OCI-LY7 (cell line): ENCODE measurements around the gene CYP1B1. TPM values are rescaled to one million over a fixed set of nuclear protein-coding genes. Genes with fewer than 3 reads are reported as not detected.
"Not testable (repeated sequence)": the region's sequence is repeated elsewhere in the genome, so short reads cannot be mapped to it uniquely, and the experiment has no call there.

Source experiments
- BruUV-seq: library from RNA; stranded (reverse); fragments of 400-500 nt; replicated peaks from 2 replicates; lab custom pipeline; 2021; lab: Mats Ljungman, UMichigan
- CTCF ChIA-PET: fragments of 300-600 bp; sonication (Branson Sonifier 250); formaldehyde crosslinking; loops from one replicate; lab custom pipeline; 2022; ENCODE audit warnings: antibody characterized with exemption; ENCODE audit not compliant: unreplicated experiment; lab: Charles Lee
- POLR2A ChIA-PET: fragments of 300-600 bp; sonication (Branson Sonifier 250); formaldehyde crosslinking; loops from one replicate; lab custom pipeline; 2022; ENCODE audit warnings: antibody characterized with exemption; lab: Charles Lee
- DNase-seq: peaks from one replicate; pipeline ENCODE4 v3.0.0-alpha.2; 2015; ENCODE audit warnings: low spot score
- H2AFZ ChIP-seq: fragments of 200-600 bp; sonication (generic), shearing (Covaris generic); 2 replicates; pipeline ENCODE4 v1.6.1; 2014; ENCODE audit warnings: mild to moderate bottlenecking, antibody characterized with exemption, low read length, moderate library complexity
- H3K27ac ChIP-seq: fragments of 200-600 bp; sonication (generic); 2 replicates; pipeline ENCODE4 v1.5.1; 2014; ENCODE audit warnings: mixed run types, low read depth, mild to moderate bottlenecking, moderate library complexity, low read length, inconsistent platforms; ENCODE audit not compliant: poor library complexity, severe bottlenecking
- H3K36me3 ChIP-seq: fragments of 200-600 bp; sonication (generic); 2 replicates; pipeline ENCODE4 v1.6.1; 2014; ENCODE audit warnings: mild to moderate bottlenecking, antibody characterized with exemption, low read length, moderate library complexity, mixed read lengths; ENCODE audit not compliant: insufficient read depth
- H3K4me1 ChIP-seq: fragments of 200-600 bp; sonication (generic); 2 replicates; pipeline ENCODE4 v1.5.1; 2014; ENCODE audit warnings: mild to moderate bottlenecking, low read length; ENCODE audit not compliant: insufficient read depth, poor library complexity, severe bottlenecking
- H3K4me2 ChIP-seq: fragments of 200-600 bp; sonication (generic); 2 replicates; pipeline ENCODE4 v1.6.1; 2014; ENCODE audit warnings: mild to moderate bottlenecking, low read length
- H3K4me3 ChIP-seq: fragments of 200-600 bp; sonication (generic); 2 replicates; pipeline ENCODE4 v1.5.1; 2014; ENCODE audit warnings: mild to moderate bottlenecking, low read depth, low read length; ENCODE audit not compliant: poor library complexity, severe bottlenecking
- H3K79me2 ChIP-seq: fragments of 200-600 bp; sonication (generic); 2 replicates; pipeline ENCODE4 v1.6.1; 2016; ENCODE audit warnings: low read depth, mild to moderate bottlenecking, low read length, moderate library complexity, mixed read lengths; ENCODE audit not compliant: insufficient read depth
- H3K9me2 ChIP-seq: fragments of 200-600 bp; sonication (generic); 2 replicates; pipeline ENCODE4 v1.6.1; 2016; ENCODE audit warnings: mild to moderate bottlenecking, low read length, mixed read lengths; ENCODE audit not compliant: insufficient read depth
- H3K9me3 ChIP-seq: fragments of 200-600 bp; sonication (generic); 2 replicates; pipeline ENCODE4 v1.6.1; 2014; ENCODE audit warnings: mild to moderate bottlenecking, mixed run types, low read length, mixed read lengths
- H4K20me1 ChIP-seq: fragments of 200-600 bp; sonication (generic); 2 replicates; pipeline ENCODE4 v1.6.1; 2014; ENCODE audit warnings: mild to moderate bottlenecking, antibody characterized with exemption, low read length, moderate library complexity, mixed read lengths; ENCODE audit not compliant: insufficient read depth
- EZH2phosphoT487 ChIP-seq: fragments of 200-600 bp; sonication (generic); IDR thresholded peaks from 2 replicates; pipeline ENCODE4 v1.6.1; 2018; ENCODE audit warnings: low read depth, borderline replicate concordance, mild to moderate bottlenecking, mixed run types, antibody characterized with exemption, low read length, moderate library complexity, mixed read lengths
- intact Hi-C: fragments of 100-400 bp; cut with micrococcal nuclease; formaldehyde crosslinking; loops from one replicate; pipeline ENCODE4 v1.10.0; 2022; ENCODE audit not compliant: unreplicated experiment
- total RNA-seq, 2 experiments: library from RNA; depleted of rRNA in 1 of 2; stranded (reverse); fragments of >200 nt in 1 of 2; shearing (Covaris generic) in 1 of 2; gene quantifications; 2 replicates each; pipeline ENCODE4 v1.2.3, GENCODE V29; 2014 to 2022
- TF ChIP-seq, protein P1 (sequence below): fragments of 200-600 bp; sonication (generic); conservative IDR thresholded peaks from 2 replicates; pipeline ENCODE4 v1.5.1; 2014; ENCODE audit warnings: mild to moderate bottlenecking, antibody characterized with exemption, low read length, moderate library complexity, mixed read lengths

Gene CYP1B1
- total RNA-seq, 2 experiments from 2014 or later, result 0.44 TPM; not detected in 1

GRCh38 chr2:38113051-38113450 lies 37.1 kb upstream of the CYP1B1 start:
- H3K9me3 ChIP-seq, result no peaks in the 10 kb centered on the region
- intact Hi-C loops, result no loop called here
- H4K20me1 ChIP-seq, result no peaks in the 10 kb centered on the region
- no peak overlapping the region for H3K4me2 ChIP-seq
- no peaks in the 10 kb centered on the region for H3K4me1 ChIP-seq
- no peaks in the 10 kb centered on the region for H3K79me2 ChIP-seq
- TF ChIP-seq EZH2phosphoT487, result no peak
- TF ChIP-seq, protein P1, sequence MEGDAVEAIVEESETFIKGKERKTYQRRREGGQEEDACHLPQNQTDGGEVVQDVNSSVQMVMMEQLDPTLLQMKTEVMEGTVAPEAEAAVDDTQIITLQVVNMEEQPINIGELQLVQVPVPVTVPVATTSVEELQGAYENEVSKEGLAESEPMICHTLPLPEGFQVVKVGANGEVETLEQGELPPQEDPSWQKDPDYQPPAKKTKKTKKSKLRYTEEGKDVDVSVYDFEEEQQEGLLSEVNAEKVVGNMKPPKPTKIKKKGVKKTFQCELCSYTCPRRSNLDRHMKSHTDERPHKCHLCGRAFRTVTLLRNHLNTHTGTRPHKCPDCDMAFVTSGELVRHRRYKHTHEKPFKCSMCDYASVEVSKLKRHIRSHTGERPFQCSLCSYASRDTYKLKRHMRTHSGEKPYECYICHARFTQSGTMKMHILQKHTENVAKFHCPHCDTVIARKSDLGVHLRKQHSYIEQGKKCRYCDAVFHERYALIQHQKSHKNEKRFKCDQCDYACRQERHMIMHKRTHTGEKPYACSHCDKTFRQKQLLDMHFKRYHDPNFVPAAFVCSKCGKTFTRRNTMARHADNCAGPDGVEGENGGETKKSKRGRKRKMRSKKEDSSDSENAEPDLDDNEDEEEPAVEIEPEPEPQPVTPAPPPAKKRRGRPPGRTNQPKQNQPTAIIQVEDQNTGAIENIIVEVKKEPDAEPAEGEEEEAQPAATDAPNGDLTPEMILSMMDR, result no peak
- DNase-seq, result no peak
- no TSS peak for BruUV-seq
- CTCF ChIA-PET, result no interaction called here
- H2AFZ ChIP-seq, result no peak overlapping the region
- POLR2A ChIA-PET, result no interaction called here
- H3K36me3 ChIP-seq, result no peaks in the 10 kb centered on the region
- no peak overlapping the region for H3K27ac ChIP-seq
- H3K9me2 ChIP-seq, result no peaks in the 10 kb centered on the region
- H3K4me3 ChIP-seq, result no peak overlapping the region

- H3K36me3 ChIP-seq, H3K4me3 ChIP-seq, CTCF ChIA-PET, H2AFZ ChIP-seq, DNase-seq, intact Hi-C loops, H4K20me1 ChIP-seq, H3K79me2 ChIP-seq, POLR2A ChIA-PET, H3K4me1 ChIP-seq, H3K27ac ChIP-seq, H3K9me3 ChIP-seq, H3K9me2 ChIP-seq, H3K4me2 ChIP-seq, BruUV-seq: not testable (repeated sequence)
Observed at GRCh38 chr2:38111350-38111749, 35.4 kb upstream of the CYP1B1 start.

DNA sequence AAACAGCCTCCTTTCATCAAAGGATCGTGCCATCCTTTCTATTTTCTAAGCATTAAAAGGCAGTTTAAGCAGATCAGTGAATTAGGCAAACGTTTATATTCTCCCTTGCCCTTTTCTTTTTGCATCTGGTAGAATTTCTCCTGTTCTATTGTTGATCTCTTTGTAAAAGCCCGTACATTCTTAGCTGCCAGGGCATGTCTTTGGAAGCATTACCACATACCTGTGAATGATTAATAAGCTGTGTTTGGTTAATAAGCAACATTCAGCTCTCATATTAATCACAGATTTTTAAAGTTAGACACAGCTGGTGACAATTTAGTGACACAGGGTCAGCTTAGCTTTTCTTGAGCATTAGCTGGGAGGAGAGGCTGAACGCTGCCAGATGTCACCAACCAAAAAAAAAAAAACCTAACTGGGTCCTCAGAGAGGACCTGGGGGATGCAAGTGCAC lies 33.8 kb upstream of the CYP1B1 start:
- no peaks in the 10 kb centered on the region for H3K9me2 ChIP-seq
- no peak for DNase-seq
- no peak overlapping the region for H2AFZ ChIP-seq
- no peak overlapping the region for H3K27ac ChIP-seq
- H3K79me2 ChIP-seq, result no peaks in the 10 kb centered on the region
- H3K4me1 ChIP-seq, result no peaks in the 10 kb centered on the region
- ChIA-PET CTCF (no interaction called here), POLR2A (interaction anchor here (0.7 to 1.0 kb wide), 2 partner anchors 120 to 212 kb away, joined by 3 read pairs; no protein-coding TSS in a partner anchor)
- no peaks in the 10 kb centered on the region for H4K20me1 ChIP-seq
- TF ChIP-seq, protein P1, result no peak
- no peak for TF ChIP-seq EZH2phosphoT487
- BruUV-seq, result no TSS peak
- no peaks in the 10 kb centered on the region for H3K36me3 ChIP-seq
- no peak overlapping the region for H3K4me2 ChIP-seq
- H3K9me3 ChIP-seq, result no peaks in the 10 kb centered on the region
- intact Hi-C loops, result no loop called here
- no peak overlapping the region for H3K4me3 ChIP-seq
